Pancreas (tissue), 10 donors: ENCODE results near the gene INSM1. TPM values are rescaled to one million over a fixed set of nuclear protein-coding genes. Genes with fewer than 3 reads are reported as not detected.

Experiments
- ATAC-seq, 4 donors: fragments of 200-7000 bp; cut with Tn5 transposase; one replicate each; pipeline versions ENCODE4 v1.8.0 to v1.9.1; 2020; ENCODE audit warnings: mild to moderate bottlenecking in 4 of 4, moderate library complexity in 4 of 4
- DNase-seq, 6 donors: peaks; one replicate each; pipeline ENCODE4 v3.0.0-alpha.2; 2020
- FAIRE-seq: peaks from 2 replicates; lab custom pipeline; 2012; peaks lifted over from hg19 to GRCh38; lab: Jason Lieb, UNC
- H3K27ac ChIP-seq, 4 donors: fragments of 200-600 bp; sonication (generic); 1 replicate in 3 of 4; 2 replicates in 1 of 4; pipeline versions ENCODE4 v1.5.0 to v1.8.0; 2020
- H3K27me3 ChIP-seq, 4 donors: fragments of 200-600 bp; one replicate each; pipeline ENCODE4 v1.8.0; 2021
- H3K36me3 ChIP-seq, 3 donors: fragments of 200-600 bp; sonication (generic) in 1 of 3; one replicate each; pipeline versions ENCODE4 v1.5.0 to v1.8.0; 2020 to 2021
- H3K4me1 ChIP-seq, 3 donors: fragments of 200-600 bp; one replicate each; pipeline ENCODE4 v1.8.0; 2021
- H3K4me3 ChIP-seq, 4 donors: fragments of 200-600 bp; sonication (generic) in 2 of 4; one replicate each; pipeline versions ENCODE4 v1.5.0 to v1.8.0; 2020 to 2021
- H3K9me3 ChIP-seq, 4 donors: fragments of 200-600 bp; one replicate each; pipeline ENCODE4 v1.8.0; 2021
- CTCF ChIP-seq, 4 donors: fragments of 200-600 bp; sonication (generic) in 3 of 4; IDR thresholded peaks; one replicate each; pipeline versions ENCODE4 v1.5.0 to v1.8.0; 2021; ENCODE audit warnings: antibody characterized with exemption in 4 of 4
- WGBS, 2 donors: extraction: QIAGEN DNeasy Blood & Tissue Kit; methylation state at CpG; one replicate each; pipeline ENCODE4 v1.1.7; 2013; 5-methylcytosine and 5-hydroxymethylcytosine counted together
- intact Hi-C, 3 donors: fragments of 100-400 bp; cut with DNase I; formaldehyde crosslinking; loops; one replicate each; pipeline versions ENCODE4 v1.11.1 to v1.14.2; 2022
- polyA plus RNA-seq, 2 donors: library from polyadenylated mRNA; stranded (reverse); fragments of 200-250 nt; gene quantifications; one replicate each; pipeline ENCODE4 v1.2.3, GENCODE V29; 2013
- total RNA-seq, 6 donors: library from RNA; stranded (reverse); fragmentation: NEBNext Ultra II Directional in 4 of 6; extraction: Animal tissue kit (Norgen Biotek cat#: 25700) in 4 of 6; gene quantifications; one replicate each; pipeline versions ENCODE4 v1.2.1 to v1.2.4, GENCODE V29; 2021 to 2023
- donor health status: healthy with polysubstance abuse.
- donor health status: DM: no; HTN: no; CAD: no; lungs with moderate emphysema.
- donor health status: DM: no; HTN: no; CAD: no.
- donor health status: control.
- donor health status: control.
- donor health status: Bipolar disorder and iron deficiency.
- donor health status: DM: yes; HTN: yes; CAD: no.
- donor health status: DM: no; HTN: no; CAD: no.
- donor health status: DM: no; HTN: no; CAD: no.
- donor health status: DM: yes; HTN: yes; CAD: no.

INSM1 gene
- total and polyA plus RNA-seq, 8 donors, result 1.1 to 23.7 (median 4.0) TPM

GRCh38 chr20:20333866-20334265 lies 34.0 kb upstream of the INSM1 start:
- peak in 1 of 4 donors; percentile 55 for ATAC-seq
- H3K36me3 ChIP-seq, result no peaks in the 10 kb centered on the region
- H3K9me3 ChIP-seq, result no peaks in the 10 kb centered on the region
- DNase-seq, result no peak
- FAIRE-seq, result no peak
- H3K4me1 ChIP-seq, result no peaks in the 10 kb centered on the region
- H3K27ac ChIP-seq, result no peak overlapping the region
- no peaks in the 10 kb centered on the region for H3K27me3 ChIP-seq
- intact Hi-C loops, result no loop called here
- WGBS, 2 donors, result 71 to 79% methylated on average over 6 of the region's 6 CpGs
- TF ChIP-seq CTCF (IDR thresholded peaks at IDR 0.05), result no peak
- H3K4me3 ChIP-seq, result no peak overlapping the region

GRCh38 chr20:20334489-20334888 lies 33.4 kb upstream of the INSM1 start:
- H3K4me3 ChIP-seq, result no peak overlapping the region
- no peak overlapping the region for H3K27ac ChIP-seq
- intact Hi-C loops, result no loop called here
- whole genome bisulfite sequencing, 2 donors, result 37 to 48% methylated on average over 5 of the region's 5 CpGs
- H3K9me3 ChIP-seq, result no peaks in the 10 kb centered on the region
- no peaks in the 10 kb centered on the region for H3K4me1 ChIP-seq
- no peak for ATAC-seq
- TF ChIP-seq CTCF (IDR thresholded peaks at IDR 0.05), result no peak
- no peaks in the 10 kb centered on the region for H3K27me3 ChIP-seq
- no peak for DNase-seq
- H3K36me3 ChIP-seq, result no peaks in the 10 kb centered on the region
- FAIRE-seq, result no peak

GRCh38 chr20:20338133-20338730 lies 29.7 kb upstream of the INSM1 start:
- DNase-seq, result no peak
- TF ChIP-seq CTCF (IDR thresholded peaks at IDR 0.05), result no peak
- no peaks in the 10 kb centered on the region for H3K36me3 ChIP-seq
- intact Hi-C loops, result no loop called here
- H3K4me3 ChIP-seq, result no peak overlapping the region
- H3K4me1 ChIP-seq, result no peaks in the 10 kb centered on the region
- WGBS, 2 donors, result 78 to 88% methylated on average over 14 of the region's 14 CpGs
- no peak for ATAC-seq
- no peaks in the 10 kb centered on the region for H3K27me3 ChIP-seq
- FAIRE-seq, result no peak
- H3K9me3 ChIP-seq, result no peaks in the 10 kb centered on the region
- no peak overlapping the region for H3K27ac ChIP-seq

- Histone ChIP-seq H3K9me3 (no peaks in the 10 kb centered on the region), H3K4me3 (no peak overlapping the region), H3K36me3 (no peaks in the 10 kb centered on the region), H3K27ac (no peak overlapping the region), H3K27me3 (no peaks in the 10 kb centered on the region), H3K4me1 (no peaks in the 10 kb centered on the region)
- FAIRE-seq (no peak), DNase-seq (peak in 1 of 6 donors; percentile 35), ATAC-seq (no peak)
- no peak for TF ChIP-seq CTCF (IDR thresholded peaks at IDR 0.05)
- 80 to 85% methylated on average over 16 of the region's 16 CpGs for WGBS, 2 donors
- intact Hi-C loops, result no loop called here
These were observed 27.5 kb upstream of the INSM1 start for GRCh38 chr20:20340443-20340842.

GRCh38 chr20:20341371-20341770 lies 26.5 kb upstream of the INSM1 start:
- intact Hi-C loops, result no loop called here
- H3K27ac ChIP-seq, result no peak overlapping the region
- TF ChIP-seq CTCF (IDR thresholded peaks at IDR 0.05), result no peak
- H3K9me3 ChIP-seq, result no peaks in the 10 kb centered on the region
- no peaks in the 10 kb centered on the region for H3K4me1 ChIP-seq
- H3K36me3 ChIP-seq, result no peaks in the 10 kb centered on the region
- FAIRE-seq (no peak), DNase-seq (no peak), ATAC-seq (no peak)
- H3K27me3 ChIP-seq, result no peaks in the 10 kb centered on the region
- H3K4me3 ChIP-seq, result no peak overlapping the region
- WGBS, 2 donors, result 39 to 47% methylated on average over 4 of the region's 4 CpGs
